Measurements from ENCODE around the gene LRRC63. TPM values are rescaled to one million over a fixed set of nuclear protein-coding genes. Genes with fewer than 3 reads are reported as not detected.

Gene LRRC63
- total and polyA plus RNA-seq, 12 donors, result 0.12 to 0.15 TPM; not detected in 10

DNA sequence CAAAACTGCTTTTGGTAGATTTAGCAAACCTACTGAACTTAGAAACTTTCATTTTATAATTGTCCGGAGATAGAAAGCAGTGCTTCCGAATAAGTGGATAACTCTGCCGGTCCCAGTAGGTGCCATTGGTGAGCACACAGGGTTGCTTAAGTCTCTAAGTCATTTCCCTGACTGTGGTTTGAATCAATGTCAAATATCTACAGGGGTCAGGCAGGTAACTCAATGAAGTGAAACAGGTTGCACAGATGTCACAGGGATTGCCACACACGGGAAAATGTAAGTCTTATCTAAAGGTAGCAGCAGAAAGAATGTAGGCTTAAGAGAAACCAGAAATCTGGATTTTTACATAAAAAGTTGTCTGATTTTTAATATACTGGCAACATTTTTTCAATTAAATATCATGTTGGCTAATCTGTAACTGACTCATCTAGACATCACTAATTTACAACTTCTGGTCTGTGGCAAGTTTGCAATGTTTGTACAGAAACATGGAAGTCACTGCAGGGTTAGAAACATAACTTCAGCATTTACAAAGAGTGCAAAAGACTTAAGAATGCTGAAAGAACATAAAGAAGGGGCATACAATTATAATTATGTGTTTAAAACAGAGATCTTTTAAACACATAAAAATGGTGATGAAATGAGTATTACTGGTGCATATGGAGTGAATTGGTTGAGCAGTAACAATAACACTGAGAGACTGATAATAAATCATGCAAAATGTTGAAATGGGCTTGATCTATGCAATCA is 14.3 kb upstream of the LRRC63 start:
- H3K4me3 ChIP-seq, result no peak overlapping the region
- 82% methylated on average over 4 of the region's 4 CpGs for WGBS, 2 donors
- peaks cover 0 to 40% (median 0%) of the 10 kb centered on the region in 9 donors for H3K4me1 ChIP-seq
- H3K9me3 ChIP-seq, result no peaks in the 10 kb centered on the region
- ATAC-seq, result no peak
- intact Hi-C loops (cut with DNase I), result no loop called here
- no peaks in the 10 kb centered on the region for H3K36me3 ChIP-seq
- H3K27ac ChIP-seq, result peak overlapping the region in 1 of 10 donors; percentile 8
- no peak for DNase-seq
- no peak for TF ChIP-seq CTCF (IDR thresholded peaks at IDR 0.05)
- H3K27me3 ChIP-seq, result no peaks in the 10 kb centered on the region

GRCh38 chr13:46198696-46199193 is 13.0 kb upstream of the LRRC63 start:
- WGBS, 2 donors, result 75 to 77% methylated on average over 3 of the region's 3 CpGs
- DNase-seq (no peak), ATAC-seq (no peak)
- Histone ChIP-seq H3K27me3 (peaks cover 0 to 3% (median 0%) of the 10 kb centered on the region in 7 donors), H3K4me3 (no peak overlapping the region), H3K4me1 (peaks cover 0 to 43% (median 0%) of the 10 kb centered on the region in 9 donors), H3K9me3 (no peaks in the 10 kb centered on the region), H3K27ac (no peak overlapping the region), H3K36me3 (no peaks in the 10 kb centered on the region)
- intact Hi-C loops (cut with DNase I), result no loop called here
- TF ChIP-seq CTCF (IDR thresholded peaks at IDR 0.05), result no peak

GRCh38 chr13:46202188-46202795 is 9.4 kb upstream of the LRRC63 start:
- no peaks in the 10 kb centered on the region for H3K36me3 ChIP-seq
- no peak for TF ChIP-seq CTCF (IDR thresholded peaks at IDR 0.05)
- 83 to 86% methylated on average over 3 of the region's 3 CpGs for WGBS, 2 donors

DNA sequence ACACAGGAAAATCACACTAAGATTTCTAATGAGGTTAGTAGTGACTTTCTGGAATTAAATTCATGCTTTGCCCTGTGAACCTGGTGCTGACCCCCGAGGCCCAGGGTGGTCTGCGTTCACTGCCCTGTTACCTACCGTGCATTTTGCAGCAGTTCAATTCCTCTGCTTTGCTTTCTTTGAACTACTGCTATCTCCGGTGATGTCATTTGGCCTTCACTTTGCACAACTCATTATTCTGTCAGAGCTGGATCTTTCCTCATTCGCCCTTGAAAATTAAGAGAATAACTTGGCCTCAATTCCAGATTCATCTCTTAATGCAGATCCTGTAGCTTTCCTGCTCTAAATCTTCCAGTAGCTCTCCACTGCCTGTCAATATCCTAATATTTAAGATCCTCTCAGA is 8.8 kb upstream of the LRRC63 start:
- Histone ChIP-seq H3K9me3 (no peaks in the 10 kb centered on the region), H3K27ac (no peak overlapping the region), H3K4me1 (peaks cover 0 to 27% (median 0%) of the 10 kb centered on the region in 9 donors), H3K4me3 (no peak overlapping the region), H3K27me3 (peaks cover 0 to 9% (median 0%) of the 10 kb centered on the region in 7 donors), H3K36me3 (no peaks in the 10 kb centered on the region)
- no peak for DNase-seq
- ATAC-seq, result no peak
- intact Hi-C loops (cut with DNase I), result no loop called here
- 66 to 75% methylated on average over 5 of the region's 5 CpGs for WGBS, 2 donors
- no peak for TF ChIP-seq CTCF (IDR thresholded peaks at IDR 0.05)

More at GRCh38 chr13:46202188-46202795, 9.4 kb upstream of the LRRC63 start:
- H3K27me3 ChIP-seq, result peaks cover 0 to 8% (median 0%) of the 10 kb centered on the region in 7 donors
- H3K4me1 ChIP-seq, result peaks cover 0 to 33% (median 0%) of the 10 kb centered on the region in 9 donors
- no peak overlapping the region for H3K4me3 ChIP-seq
- ATAC-seq (no peak), DNase-seq (no peak)
- no peaks in the 10 kb centered on the region for H3K9me3 ChIP-seq
- intact Hi-C loops (cut with DNase I), result no loop called here
- no peak overlapping the region for H3K27ac ChIP-seq
